ENCODE results near the gene TBC1D22A.

Gene TBC1D22A

DNA sequence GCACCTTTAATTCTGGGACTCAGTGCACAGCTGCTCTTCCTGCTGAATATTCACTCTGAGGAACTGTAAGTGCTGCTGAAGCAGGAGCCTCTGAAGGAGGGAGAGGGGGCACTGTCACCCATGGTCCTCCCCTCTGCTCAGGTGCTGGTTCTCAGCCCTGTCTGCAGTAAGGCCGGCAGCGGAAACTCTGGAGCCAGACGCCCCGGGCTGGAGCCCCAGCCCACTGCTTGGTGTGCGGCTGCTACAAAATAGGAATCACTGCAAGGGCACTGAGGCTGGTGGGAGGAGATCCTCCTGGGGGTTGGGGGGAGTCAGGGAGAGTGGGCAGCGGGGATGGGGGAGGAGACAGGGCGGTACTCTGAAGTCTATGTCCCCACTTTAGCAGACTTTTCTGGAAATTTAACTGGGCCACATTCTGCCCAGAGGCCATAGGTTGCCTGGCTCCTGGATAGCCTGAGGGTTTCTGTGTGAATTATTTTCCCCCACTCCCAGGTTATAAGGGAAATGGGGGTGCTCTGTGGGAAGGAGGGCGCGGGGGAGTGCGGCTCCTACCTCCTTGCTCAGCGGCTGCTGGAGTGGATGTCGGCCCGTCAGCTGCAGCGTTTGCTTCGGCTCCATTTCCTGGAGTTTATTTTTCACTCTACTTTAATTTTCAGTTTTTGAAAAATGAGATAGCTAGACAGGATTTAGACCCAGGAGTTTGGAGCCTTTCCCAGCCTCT, 33.6 kb downstream of the TBC1D22A start:
- TF ChIP-seq GATA1 (IDR thresholded peaks at IDR 0.05; ENCODE audit: low read depth, low read length), result no peak
- TF ChIP-seq POLR2A (IDR thresholded peaks at IDR 0.05; ENCODE audit: low read length), result no peak
- no peak for DNase-seq

DNA sequence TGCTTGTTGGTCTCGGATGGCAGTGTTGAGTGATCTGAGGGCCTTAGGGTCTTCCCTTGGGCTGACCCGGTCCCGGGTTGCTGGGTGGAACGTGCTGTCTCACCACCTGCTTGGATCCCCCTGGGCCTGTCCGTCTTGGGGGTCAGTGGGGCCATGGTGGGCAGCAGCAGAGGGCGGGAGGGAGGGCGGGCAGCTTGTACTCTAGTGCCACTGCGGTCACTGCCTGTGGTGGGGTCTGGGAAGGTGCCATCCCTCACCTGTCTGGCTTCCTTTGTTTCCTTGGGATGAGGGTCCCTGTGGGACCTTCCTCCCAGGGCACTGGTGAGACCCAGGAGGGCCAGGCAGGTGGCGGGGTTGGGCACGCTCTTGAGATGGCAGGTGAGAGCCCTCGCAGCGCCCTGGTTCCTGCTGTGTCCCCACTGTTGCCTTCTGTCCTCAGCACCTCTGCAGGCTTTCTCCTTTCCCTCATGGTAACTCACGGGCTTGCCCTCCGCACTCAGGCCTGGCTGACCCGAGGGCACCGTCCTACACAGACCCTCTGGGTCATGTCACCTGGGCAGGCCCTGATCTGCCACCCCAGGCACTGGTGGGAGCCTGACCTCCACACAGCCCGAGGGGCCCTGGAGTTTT, 34.2 kb downstream of the TBC1D22A start:
- TF ChIP-seq GATA1 (IDR thresholded peaks at IDR 0.05; ENCODE audit: low read depth, low read length), result no peak
- TF ChIP-seq POLR2A (IDR thresholded peaks at IDR 0.05; ENCODE audit: low read length), result no peak
- DNase-seq, result no peak

DNA sequence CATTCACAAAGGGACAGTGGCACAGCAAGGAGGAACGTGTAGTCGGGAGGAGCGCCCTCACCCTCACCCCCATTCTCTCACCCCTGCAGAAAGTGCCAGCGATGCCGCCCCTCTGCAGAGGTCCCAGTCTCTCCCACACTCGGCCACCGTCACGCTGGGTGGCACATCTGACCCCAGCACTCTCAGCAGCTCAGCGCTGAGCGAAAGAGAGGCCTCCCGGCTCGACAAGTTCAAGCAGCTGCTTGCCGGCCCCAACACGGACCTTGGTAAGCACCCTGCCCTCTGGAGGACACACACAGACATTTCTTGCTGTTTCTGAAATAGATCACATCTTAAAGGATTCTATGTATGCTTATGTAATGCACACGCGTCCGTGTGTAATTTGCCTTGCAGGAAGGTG, 34.9 kb downstream of the TBC1D22A start:
- no peak for TF ChIP-seq GATA1 (IDR thresholded peaks at IDR 0.05; ENCODE audit: low read depth, low read length)
- peak; percentile 19 to 23 for DNase-seq

DNA sequence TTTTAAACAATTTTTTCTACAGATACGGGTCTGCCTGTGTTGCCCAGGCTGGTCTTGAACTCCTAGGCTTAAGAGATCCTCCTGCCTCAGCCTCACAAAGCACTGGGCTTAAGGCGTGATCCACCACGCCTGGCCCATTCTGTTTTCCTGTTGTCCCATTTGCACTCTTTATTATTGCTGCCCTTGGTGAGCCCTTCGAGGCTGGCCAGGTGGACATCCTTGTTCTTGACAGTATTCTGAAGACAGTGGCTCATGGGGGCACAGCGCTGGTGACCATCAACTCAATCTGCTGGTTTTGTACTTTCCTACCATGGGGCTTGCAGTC, 35.6 kb downstream of the TBC1D22A start:
- TF ChIP-seq GATA1 (IDR thresholded peaks at IDR 0.05; ENCODE audit: low read depth, low read length) (no peak), POLR2A (IDR thresholded peaks at IDR 0.05; ENCODE audit: low read length) (no peak)
- no peak for DNase-seq

DNA sequence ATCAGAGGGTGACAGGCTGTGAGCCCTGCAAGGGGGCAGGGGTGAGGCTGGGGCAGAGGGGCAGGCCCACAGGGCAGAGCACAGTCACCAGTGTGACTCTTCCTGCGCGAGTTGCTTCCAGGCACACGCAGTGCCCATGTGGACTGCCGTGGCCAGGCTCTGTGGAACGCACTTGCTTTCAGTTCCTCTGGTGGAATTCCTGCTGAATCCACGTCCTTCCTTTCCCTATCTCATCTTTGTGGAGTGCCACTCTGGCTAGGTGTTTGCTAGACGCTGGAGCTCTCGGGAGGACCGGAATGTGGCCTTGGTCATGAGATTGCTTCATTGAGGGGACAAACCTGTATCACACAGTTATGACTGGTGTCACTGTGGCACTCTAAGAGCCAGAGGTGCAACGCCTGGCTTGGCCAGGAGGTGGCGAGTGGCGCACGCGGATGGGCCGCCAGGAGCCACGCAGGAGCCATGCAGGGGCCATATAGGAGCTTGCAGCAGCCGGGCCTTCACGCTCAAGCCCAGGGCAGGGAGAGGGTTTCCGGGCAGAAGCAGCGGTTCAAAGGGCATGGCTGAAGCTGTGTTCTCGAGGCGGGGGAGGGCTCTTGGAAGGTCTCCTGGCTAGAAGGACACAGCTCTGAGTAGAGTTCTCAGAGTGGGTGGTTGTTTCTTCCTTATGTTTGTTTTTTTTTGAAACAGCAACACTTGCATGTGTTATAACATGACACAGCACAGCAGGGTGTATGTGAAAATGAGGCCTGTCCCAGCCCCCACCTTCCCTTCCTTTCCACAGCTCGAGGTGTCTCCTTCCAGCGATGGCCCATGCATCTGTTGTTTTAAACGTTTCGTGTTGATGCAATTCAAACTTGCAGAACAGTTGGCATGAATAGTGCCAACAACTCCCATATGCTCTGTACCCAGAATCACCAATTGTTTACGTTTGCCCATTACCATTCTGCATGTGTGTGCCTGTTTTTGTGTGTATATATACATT, 36.2 kb downstream of the TBC1D22A start:
- TF ChIP-seq GATA1 (IDR thresholded peaks at IDR 0.05; ENCODE audit: low read depth, low read length) (no peak), POLR2A (IDR thresholded peaks at IDR 0.05; ENCODE audit: low read length) (no peak)
- peak; percentile 73 to 82 for DNase-seq

DNA sequence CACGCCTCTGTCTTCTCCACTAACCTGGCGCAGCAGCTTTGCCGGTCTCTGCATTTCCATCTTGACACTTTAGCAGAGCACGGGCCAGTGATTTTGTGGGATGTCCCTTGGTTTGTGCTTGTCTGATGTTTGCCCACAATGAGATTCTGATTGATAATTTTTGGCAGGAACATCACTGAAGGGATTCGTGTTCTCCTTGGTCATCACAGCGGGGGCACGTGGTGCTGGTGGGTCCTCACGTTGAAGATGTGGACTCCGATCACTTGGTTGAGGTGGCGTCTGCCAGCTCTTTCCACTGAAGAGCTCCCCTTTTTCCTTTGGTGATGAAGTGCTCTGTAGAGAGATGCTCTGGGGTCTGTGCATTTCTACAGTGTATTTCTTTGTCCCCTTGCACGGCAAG, 37.2 kb downstream of the TBC1D22A start:
- TF ChIP-seq POLR2A (IDR thresholded peaks at IDR 0.05; ENCODE audit: low read length), result no peak
- no peak for TF ChIP-seq GATA1 (IDR thresholded peaks at IDR 0.05; ENCODE audit: low read depth, low read length)
- no peak for DNase-seq

DNA sequence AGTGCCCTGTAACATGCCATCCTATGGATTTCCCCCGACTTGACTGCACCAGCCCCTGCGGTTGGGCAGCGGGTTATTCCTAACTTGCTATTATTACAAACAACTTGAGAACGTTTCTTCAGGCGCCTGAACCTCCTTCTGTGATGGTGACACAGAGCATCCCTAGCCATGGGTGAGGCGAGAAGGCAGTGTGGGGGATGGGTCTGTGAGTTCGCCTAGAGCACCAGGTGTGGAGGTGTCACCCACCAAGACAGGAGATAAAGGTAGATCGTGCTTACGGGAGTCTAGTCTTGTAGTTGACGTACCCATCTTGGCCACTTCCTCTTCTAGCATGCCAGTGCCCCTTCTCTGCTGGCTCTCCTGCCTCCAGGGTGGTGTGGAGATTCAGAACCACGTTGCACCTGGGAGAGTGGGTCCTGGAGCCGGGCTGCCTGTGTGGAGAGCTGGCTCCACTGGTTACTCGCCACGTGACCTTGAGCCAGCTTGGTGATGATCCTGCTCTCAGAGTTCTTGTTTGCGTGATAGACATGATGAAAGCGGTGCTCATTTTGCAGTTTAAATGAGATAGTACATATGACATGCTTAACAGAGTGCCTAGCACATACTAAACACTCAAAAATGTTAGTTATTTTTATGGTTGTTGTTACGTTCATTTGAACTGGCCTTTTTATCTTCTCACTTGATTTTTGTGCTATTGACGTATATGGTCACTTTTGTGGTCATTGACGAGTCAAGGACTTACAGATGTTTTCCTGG, 37.8 kb downstream of the TBC1D22A start:
- no peak for DNase-seq
- no peak for TF ChIP-seq GATA1 (IDR thresholded peaks at IDR 0.05; ENCODE audit: low read depth, low read length)
- no peak for TF ChIP-seq POLR2A (IDR thresholded peaks at IDR 0.05; ENCODE audit: low read length)

DNA sequence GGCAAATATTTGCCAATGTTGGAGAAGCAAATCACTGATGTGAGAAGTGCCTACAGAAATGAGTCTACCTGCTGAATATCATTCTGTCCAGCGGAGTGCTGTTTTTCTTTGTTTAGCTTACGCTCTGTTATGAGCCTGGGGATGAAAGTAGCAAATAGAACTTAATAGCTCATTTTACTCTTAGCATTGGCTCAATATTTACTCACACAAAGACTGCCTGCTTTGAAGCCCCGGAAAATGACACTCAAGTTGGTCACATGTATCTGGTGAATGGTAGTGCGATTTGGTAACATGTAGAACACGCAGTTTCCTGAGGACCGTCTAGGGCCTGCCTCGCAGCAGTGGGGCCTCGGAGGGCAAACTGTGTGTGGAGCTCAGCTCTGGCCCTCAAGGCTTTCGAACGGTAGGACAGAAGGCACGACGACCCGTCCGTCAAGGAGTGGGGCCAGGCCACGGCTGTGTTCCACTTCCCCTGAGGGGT, 38.9 kb downstream of the TBC1D22A start:
- TF ChIP-seq POLR2A (IDR thresholded peaks at IDR 0.05; ENCODE audit: low read length) (no peak), GATA1 (IDR thresholded peaks at IDR 0.05; ENCODE audit: low read depth, low read length) (no peak)
- no peak for DNase-seq

DNA sequence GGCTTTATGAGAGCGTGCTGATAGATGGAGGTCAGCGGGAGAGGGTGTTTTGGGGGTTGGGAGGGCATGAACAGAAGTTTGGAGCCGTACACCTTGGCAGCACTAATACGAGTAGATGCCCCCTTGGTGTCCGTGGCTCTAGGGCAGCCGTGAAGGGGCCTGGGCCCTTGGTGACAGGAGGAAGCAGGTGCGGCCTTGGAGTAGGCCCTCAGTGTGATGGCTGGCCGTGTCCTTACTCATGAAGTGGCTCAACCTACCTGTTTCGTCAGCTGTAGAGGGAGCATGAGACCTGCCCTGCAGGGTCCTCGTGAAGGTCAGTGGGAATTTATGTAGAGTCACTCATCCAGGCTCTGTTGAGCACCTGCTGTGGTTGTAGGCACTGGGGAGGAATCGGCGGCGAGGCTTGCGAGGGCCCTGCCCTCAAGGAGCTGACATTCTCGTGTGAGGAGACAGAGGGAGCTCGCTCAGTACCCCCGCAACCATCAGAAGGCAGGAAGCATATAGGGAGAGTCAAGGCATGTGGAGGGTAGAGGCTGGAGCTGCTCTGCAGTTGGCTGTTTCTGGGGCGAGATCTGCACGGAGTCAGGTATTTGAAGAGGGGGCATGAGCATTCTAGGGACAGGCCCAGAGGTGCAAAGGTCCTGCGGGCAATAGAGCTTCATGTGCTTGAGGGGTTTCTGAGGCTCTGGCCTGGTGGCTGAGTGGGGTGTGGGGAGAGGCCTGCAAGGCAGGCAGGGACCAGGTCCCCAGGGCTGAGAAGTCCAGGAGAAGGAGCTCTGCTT, 39.6 kb downstream of the TBC1D22A start:
- no peak for TF ChIP-seq POLR2A (IDR thresholded peaks at IDR 0.05; ENCODE audit: low read length)
- no peak for TF ChIP-seq GATA1 (IDR thresholded peaks at IDR 0.05; ENCODE audit: low read depth, low read length)
- DNase-seq, result no peak

DNA sequence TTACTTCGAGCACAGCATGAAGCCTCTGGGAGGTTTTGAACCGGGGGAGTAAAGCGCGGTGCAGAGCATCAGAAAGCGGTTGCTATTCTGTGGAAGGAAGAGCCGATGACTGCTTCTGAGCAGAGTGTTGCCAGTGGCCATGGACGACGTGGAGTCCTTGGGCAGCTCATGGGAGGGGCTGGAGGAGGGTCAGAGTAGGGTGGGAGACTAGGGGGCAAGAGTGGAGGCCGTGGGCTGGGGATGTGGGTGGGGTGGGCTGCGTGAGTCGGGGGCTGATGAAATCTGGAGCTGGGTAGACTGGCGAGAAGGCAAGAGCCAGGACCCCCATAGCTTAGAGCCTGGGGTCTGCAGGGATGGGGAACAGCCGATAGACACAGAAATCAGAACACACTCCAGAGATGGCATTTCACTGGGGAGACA, 40.2 kb downstream of the TBC1D22A start:
- TF ChIP-seq POLR2A (IDR thresholded peaks at IDR 0.05; ENCODE audit: low read length) (no peak), GATA1 (IDR thresholded peaks at IDR 0.05; ENCODE audit: low read depth, low read length) (no peak)
- DNase-seq, result no peak

DNA sequence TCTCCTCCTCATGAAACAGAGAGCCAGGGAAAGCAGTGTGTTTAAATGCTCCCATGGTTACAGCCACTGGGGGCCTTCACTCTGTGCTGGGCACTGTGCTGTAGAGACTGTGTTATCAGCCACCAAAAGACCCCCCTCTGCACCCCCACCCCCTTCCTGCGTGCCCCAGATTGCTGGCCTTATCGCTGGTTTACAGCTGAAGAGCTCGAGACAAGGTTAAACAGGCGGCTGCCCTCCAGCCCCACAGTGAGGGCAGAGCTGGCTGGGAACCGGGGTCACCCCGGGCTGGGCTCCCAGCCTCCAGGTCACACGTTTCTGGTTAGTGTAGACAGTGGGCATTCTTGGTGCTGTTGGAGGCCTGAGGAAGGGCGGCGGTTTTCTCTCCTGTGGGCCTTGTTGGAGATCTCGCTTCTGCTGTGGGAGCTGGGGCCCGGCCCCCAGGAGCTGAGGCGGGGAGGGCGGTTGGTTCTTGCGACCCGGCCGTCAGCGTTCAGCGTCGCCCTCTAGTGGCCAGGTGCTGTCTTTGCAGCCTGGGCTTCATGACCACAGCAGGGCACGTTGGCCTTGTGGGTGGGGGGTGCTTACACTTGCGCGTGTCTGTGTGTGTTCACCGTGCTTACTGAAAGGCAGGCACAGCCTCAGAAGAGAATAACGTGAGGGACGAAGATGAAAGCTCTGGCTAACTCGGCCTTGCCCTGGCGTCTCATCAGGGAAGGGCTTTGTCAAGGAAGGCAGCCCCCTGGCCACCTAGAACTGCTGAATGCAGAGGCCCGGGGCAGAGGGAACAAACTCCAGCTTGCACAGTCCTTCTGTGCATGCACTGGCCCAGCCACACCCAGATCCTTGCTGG, 40.8 kb downstream of the TBC1D22A start:
- DNase-seq, result peak; percentile 81 to 94
- TF ChIP-seq POLR2A (IDR thresholded peaks at IDR 0.05; ENCODE audit: low read length) (no peak), GATA1 (IDR thresholded peaks at IDR 0.05; ENCODE audit: low read depth, low read length) (no peak)

DNA sequence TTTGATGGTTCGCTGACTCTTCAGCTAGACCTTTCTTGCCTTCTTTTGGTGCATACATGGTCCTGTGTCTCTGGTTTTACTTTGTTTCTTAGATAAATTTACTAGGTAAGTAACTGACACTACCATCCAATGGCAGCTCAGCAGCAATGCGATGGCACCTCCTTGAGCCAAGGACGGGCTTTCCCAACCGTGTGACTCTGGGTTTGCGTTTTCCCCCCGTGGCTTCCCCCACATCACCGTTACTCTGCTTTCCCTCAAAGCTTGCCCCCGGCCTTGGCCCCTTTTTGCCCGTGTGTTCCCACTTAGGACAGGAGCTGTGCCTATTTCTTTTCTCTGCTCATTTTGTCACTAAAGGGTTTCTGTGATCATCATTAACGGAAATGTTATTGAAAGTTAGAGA, 41.5 kb downstream of the TBC1D22A start:
- no peak for DNase-seq
- TF ChIP-seq POLR2A (IDR thresholded peaks at IDR 0.05; ENCODE audit: low read length) (no peak), GATA1 (IDR thresholded peaks at IDR 0.05; ENCODE audit: low read depth, low read length) (no peak)
